Mucosa of rectum (tissue), 2 donors: ENCODE measurements around the gene ARPIN.
"Not testable (repeated sequence)": the region's sequence is repeated elsewhere in the genome, so short reads cannot be mapped to it uniquely, and the experiment has no call there.

Source experiments
- H3K27ac ChIP-seq, 2 donors: one replicate each; pipeline ENCODE4 v1.7.0; 2013; ENCODE audit warnings: inconsistent platforms in 2 of 2, low read depth in 2 of 2, low read length in 2 of 2
- H3K27me3 ChIP-seq, 2 donors: one replicate each; pipeline ENCODE4 v1.7.0; 2013; ENCODE audit warnings: low read length in 2 of 2; ENCODE audit not compliant: control insufficient read depth in 2 of 2, insufficient read depth in 2 of 2
- H3K36me3 ChIP-seq, 2 donors: one replicate each; pipeline ENCODE4 v1.7.0; 2013; ENCODE audit warnings: low read length in 2 of 2; ENCODE audit not compliant: control insufficient read depth in 2 of 2, insufficient read depth in 2 of 2
- H3K4me1 ChIP-seq, 2 donors: one replicate each; pipeline ENCODE4 v1.7.0; 2013; ENCODE audit warnings: low read length in 2 of 2, mild to moderate bottlenecking in 1 of 2; ENCODE audit not compliant: control insufficient read depth in 2 of 2, insufficient read depth in 2 of 2
- H3K4me3 ChIP-seq, 2 donors: one replicate each; pipeline ENCODE4 v1.7.0; 2013; ENCODE audit warnings: low read length in 2 of 2
- H3K9ac ChIP-seq, 2 donors: one replicate each; pipeline ENCODE4 v1.7.0; 2013; ENCODE audit warnings: low read length in 2 of 2, low read depth in 1 of 2, mild to moderate bottlenecking in 1 of 2
- H3K9me3 ChIP-seq, 2 donors: one replicate each; pipeline ENCODE4 v1.7.0; 2013; ENCODE audit warnings: low read length in 2 of 2; ENCODE audit not compliant: control insufficient read depth in 2 of 2
- donor health status: healthy.
- donor health status: Normal muscosa, but diverticular disease.

The ARPIN gene

GRCh38 chr15:89863918-89864317, 48.8 kb downstream of the ARPIN start:
- Histone ChIP-seq H3K27ac (peak overlapping the region; percentile 38 to 60), H3K36me3 (peaks cover 3 to 15% of the 10 kb centered on the region in 2 donors), H3K4me3 (no peak overlapping the region), H3K9me3 (no peaks in the 10 kb centered on the region), H3K4me1 (peaks cover 16 to 57% of the 10 kb centered on the region in 2 donors), H3K27me3 (no peaks in the 10 kb centered on the region), H3K9ac (no peak overlapping the region)

DNA sequence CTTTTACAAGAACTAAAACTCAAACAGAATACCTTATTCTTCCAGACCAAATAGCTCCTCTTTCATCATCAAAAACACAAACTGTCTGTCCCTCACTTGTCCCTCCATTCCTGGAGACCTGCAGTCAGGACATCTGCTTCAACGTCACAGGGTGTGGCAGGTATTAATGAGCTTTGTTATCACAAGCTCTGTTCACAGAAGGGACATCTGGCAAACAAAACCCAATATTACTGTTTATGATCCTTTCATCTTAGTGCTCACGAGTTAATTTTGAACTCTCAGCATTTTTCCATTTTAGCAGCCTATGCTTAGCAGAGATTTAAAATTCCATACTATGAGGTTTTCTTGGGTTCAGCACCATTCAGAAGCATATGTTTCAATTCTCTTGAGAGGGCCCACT, 51.9 kb downstream of the ARPIN start:
- Histone ChIP-seq H3K27me3 (no peaks in the 10 kb centered on the region), H3K36me3 (peaks cover 3 to 17% of the 10 kb centered on the region in 2 donors), H3K9me3 (no peaks in the 10 kb centered on the region), H3K4me1 (peaks cover 28 to 71% of the 10 kb centered on the region in 2 donors), H3K9ac (peak overlapping the region in 1 of 2 donors; percentile 24), H3K27ac (peak overlapping the region in 1 of 2 donors; percentile 62), H3K4me3 (no peak overlapping the region)

- H3K27me3 ChIP-seq: no peaks in the 10 kb centered on the region
- peak overlapping the region; percentile 1 to 69 for H3K27ac ChIP-seq
- peaks cover 3 to 14% of the 10 kb centered on the region in 2 donors for H3K36me3 ChIP-seq
- no peak overlapping the region for H3K4me3 ChIP-seq
- H3K9ac ChIP-seq: peak overlapping the region in 1 of 2 donors; percentile 24
- peaks cover 29 to 68% of the 10 kb centered on the region in 2 donors for H3K4me1 ChIP-seq
- H3K9me3 ChIP-seq: no peaks in the 10 kb centered on the region
These were observed 52.3 kb downstream of the ARPIN start for GRCh38 chr15:89860431-89860830.

DNA sequence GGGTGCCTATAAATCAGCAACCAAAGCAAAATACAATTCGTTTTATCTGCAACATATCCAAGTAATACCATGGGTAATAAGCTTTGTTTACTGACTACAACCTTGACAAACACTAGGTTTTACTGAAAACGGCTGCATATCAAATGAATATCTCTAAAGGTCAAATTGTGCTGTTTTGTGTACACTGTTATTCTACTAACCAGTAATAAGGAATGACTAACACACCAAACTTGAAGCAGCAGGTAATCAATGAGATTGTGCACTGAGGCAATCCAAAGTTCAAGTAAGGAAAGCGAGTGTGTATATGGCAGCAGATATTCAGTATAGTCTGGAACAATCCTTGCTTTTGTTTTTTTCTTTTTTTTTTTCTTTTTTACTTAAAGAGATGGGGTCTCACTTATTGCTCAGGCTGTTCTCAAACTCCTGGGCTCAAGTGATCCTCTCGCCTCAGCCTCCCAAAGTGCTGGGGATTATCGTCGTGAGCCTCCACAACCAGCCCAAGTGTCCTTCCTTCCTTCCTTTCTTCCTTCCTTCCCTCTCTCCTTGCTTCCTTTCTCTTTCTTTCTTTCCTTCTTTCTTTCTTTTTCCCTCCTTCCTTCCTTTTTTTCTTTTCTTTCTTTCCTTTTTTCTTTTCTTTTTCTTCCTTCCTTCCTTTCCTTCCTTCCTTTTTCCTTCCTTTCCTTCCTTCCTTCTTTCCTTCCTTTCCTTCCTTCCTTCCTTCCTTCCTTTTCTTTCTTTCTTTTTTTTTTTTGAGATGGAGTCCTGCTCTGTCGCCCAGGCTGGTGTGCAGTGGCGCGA, 53.9 kb downstream of the ARPIN start:
- Histone ChIP-seq H3K4me1 (peaks cover 29 to 57% of the 10 kb centered on the region in 2 donors), H3K36me3 (peaks cover 3 to 12% of the 10 kb centered on the region in 2 donors), H3K27me3 (no peaks in the 10 kb centered on the region), H3K9ac (peak overlapping the region in 1 of 2 donors; percentile 34), H3K9me3 (no peaks in the 10 kb centered on the region), H3K4me3 (peak overlapping the region; percentile 4 to 48), H3K27ac (peak overlapping the region; percentile 77 to 88)

DNA sequence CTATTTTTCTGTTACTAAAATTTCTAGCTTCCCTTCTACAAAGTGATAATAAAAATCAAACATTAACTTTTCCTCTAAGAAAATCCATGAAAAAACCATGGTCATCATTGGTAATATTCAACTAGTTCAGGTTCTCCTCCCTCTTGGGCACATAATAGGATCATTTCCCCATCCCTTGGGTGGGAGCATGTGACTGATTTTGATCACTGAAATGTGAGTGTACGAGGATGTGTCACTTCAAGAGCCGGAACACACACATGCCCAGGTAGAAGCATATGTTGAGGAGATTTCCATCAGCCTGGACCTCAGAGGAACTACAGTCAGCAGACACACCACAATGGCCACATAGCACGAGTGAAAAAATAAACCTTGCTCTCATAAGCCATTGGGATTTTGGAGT, 55.1 kb downstream of the ARPIN start:
- Histone ChIP-seq H3K27ac (peak overlapping the region; percentile 82 to 88), H3K36me3 (peaks cover 2 to 10% of the 10 kb centered on the region in 2 donors), H3K27me3 (no peaks in the 10 kb centered on the region), H3K9me3 (no peaks in the 10 kb centered on the region), H3K9ac (no peak overlapping the region), H3K4me1 (peaks cover 22 to 51% of the 10 kb centered on the region in 2 donors), H3K4me3 (no peak overlapping the region)

DNA sequence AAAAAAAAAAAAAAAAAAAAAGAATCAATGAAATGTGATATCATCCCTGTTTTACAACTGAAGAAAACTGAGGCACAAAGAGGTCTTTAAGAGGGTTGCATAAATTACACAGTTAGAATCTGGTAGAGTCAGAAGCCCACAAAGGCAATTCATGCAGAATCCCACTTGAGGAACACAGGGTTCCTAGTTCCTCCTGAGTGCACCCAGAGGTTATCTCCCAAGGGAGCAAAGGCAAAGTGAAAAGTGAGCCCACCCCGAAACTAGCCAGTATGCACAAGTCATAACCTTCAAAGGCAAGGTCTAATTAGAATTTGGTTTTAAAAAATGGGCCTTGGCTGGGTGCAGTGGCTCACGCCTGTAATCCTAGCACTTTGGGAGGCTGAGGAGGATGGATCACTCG, 56.8 kb downstream of the ARPIN start:
- Histone ChIP-seq H3K4me3 (no peak overlapping the region), H3K9ac (no peak overlapping the region), H3K4me1 (peaks cover 26 to 51% of the 10 kb centered on the region in 2 donors), H3K27me3 (no peaks in the 10 kb centered on the region), H3K36me3 (peaks cover 0 to 13% of the 10 kb centered on the region in 2 donors), H3K27ac (peak overlapping the region; percentile 0 to 27), H3K9me3 (no peaks in the 10 kb centered on the region)

GRCh38 chr15:89854863-89855262, 57.9 kb downstream of the ARPIN start:
- not testable (repeated sequence) for H3K9ac ChIP-seq

DNA sequence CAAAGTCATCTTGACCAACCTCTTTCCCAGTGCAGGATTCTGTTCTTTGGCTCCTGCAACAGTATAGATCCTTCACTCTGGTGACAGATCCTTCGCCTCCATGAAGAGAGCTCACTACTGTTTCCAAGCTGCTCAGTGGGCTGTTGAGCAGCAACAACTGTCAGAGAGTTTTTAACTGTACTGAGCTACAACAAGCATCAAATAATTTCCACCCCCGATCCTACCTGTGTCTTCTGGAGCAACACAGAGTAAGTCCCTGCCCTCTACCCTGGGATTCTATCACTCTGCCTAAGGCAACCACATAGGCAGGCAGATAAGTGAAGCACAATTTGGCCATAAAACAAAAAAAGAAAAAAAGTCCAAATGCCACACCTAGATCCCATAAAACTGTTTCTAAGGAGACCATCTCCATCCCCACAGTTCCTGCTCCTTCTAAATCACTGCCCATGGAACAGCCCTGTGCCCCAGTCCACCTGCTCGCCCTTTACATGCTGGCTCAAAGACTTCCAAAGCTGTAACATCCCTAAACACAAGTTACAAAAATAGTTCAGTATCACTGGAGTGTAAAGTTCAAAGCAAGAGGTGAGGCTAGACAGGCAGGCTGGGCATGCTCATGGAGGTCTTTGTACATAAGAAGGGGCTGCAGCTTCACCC, 60.3 kb downstream of the ARPIN start:
- no peaks in the 10 kb centered on the region for H3K9me3 ChIP-seq
- peak overlapping the region; percentile 14 to 76 for H3K9ac ChIP-seq
- H3K4me3 ChIP-seq: peak overlapping the region; percentile 26 to 73
- peak overlapping the region; percentile 80 to 85 for H3K27ac ChIP-seq
- peaks cover 13 to 56% of the 10 kb centered on the region in 2 donors for H3K4me1 ChIP-seq
- H3K36me3 ChIP-seq: peaks cover 0 to 9% of the 10 kb centered on the region in 2 donors
- no peaks in the 10 kb centered on the region for H3K27me3 ChIP-seq

More at GRCh38 chr15:89854863-89855262, 57.9 kb downstream of the ARPIN start:
- H3K27ac ChIP-seq, H3K9me3 ChIP-seq, H3K27me3 ChIP-seq, H3K4me3 ChIP-seq: not testable (repeated sequence)
- peaks cover 0 to 10% of the 10 kb centered on the region in 2 donors for H3K36me3 ChIP-seq
- H3K4me1 ChIP-seq: peaks cover 20 to 50% of the 10 kb centered on the region in 2 donors

- Histone ChIP-seq H3K9me3 (no peaks in the 10 kb centered on the region), H3K4me1 (peaks cover 9 to 49% of the 10 kb centered on the region in 2 donors), H3K27me3 (no peaks in the 10 kb centered on the region), H3K27ac (peak overlapping the region; percentile 80 to 85), H3K9ac (peak overlapping the region; percentile 18 to 76), H3K36me3 (peaks cover 0 to 9% of the 10 kb centered on the region in 2 donors), H3K4me3 (peak overlapping the region; percentile 36 to 73)
These were observed 60.9 kb downstream of the ARPIN start for GRCh38 chr15:89851673-89852341.

DNA sequence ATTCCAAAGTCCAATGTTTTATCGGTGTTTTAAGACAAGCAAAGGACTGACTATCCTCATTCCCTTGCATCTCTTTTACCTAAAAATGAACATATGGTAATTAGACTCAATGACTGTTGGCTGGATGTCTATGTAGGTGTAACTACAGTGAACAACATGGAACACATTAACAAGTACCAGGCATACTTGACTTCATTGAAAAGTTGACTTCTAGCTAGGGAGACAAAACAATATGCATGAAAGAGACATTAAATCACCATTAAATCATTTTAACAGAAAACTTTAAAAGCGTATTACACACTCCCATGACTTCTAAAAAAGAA, 63.8 kb downstream of the ARPIN start:
- H3K9ac ChIP-seq: peak overlapping the region in 1 of 2 donors; percentile 34
- peaks cover 0 to 11% of the 10 kb centered on the region in 2 donors for H3K36me3 ChIP-seq
- peak overlapping the region; percentile 4 to 52 for H3K27ac ChIP-seq

More for the DNA sequence above, 63.8 kb downstream of the ARPIN start:
- Histone ChIP-seq H3K27me3 (no peaks in the 10 kb centered on the region), H3K4me1 (peaks cover 4 to 55% of the 10 kb centered on the region in 2 donors), H3K4me3 (no peak overlapping the region), H3K9me3 (no peaks in the 10 kb centered on the region)
